ENCODE data around the gene MFAP4.

MFAP4 gene

GRCh38 chr17:19333736-19334290, 53.2 kb downstream of the MFAP4 start:
- DNase-seq (ENCODE audit: low read depth), result no peak
